RPMI8226 (cell line): Measurements from ENCODE around the gene SORBS2.
A peak's percentile ranks its signal among the peaks of the same experiment; 100 is the strongest.

ENCODE experiments used
- DNase-seq: peaks from one replicate; pipeline ENCODE4 v3.0.0-alpha.2; 2015

Gene SORBS2

GRCh38 chr4:185834778-185835177 lies 22.8 kb upstream of the SORBS2 start:
- DNase-seq: no peak

GRCh38 chr4:185834088-185834487 lies 22.1 kb upstream of the SORBS2 start:
- DNase-seq: no peak

- DNase-seq: no peak
These were observed 21.1 kb upstream of the SORBS2 start for GRCh38 chr4:185833055-185833598.

GRCh38 chr4:185831125-185831815 lies 19.3 kb upstream of the SORBS2 start:
- no peak for DNase-seq

GRCh38 chr4:185830263-185830994 lies 18.4 kb upstream of the SORBS2 start:
- no peak for DNase-seq

- no peak for DNase-seq
These were observed 14.4 kb upstream of the SORBS2 start for GRCh38 chr4:185826381-185826780.

- no peak for DNase-seq
These were observed 13.7 kb upstream of the SORBS2 start for GRCh38 chr4:185825737-185826136.

- no peak for DNase-seq
These were observed 10.8 kb upstream of the SORBS2 start for GRCh38 chr4:185822791-185823190.

- no peak for DNase-seq
These were observed 9.0 kb upstream of the SORBS2 start for GRCh38 chr4:185821029-185821419.

GRCh38 chr4:185820146-185821028 lies 8.4 kb upstream of the SORBS2 start:
- no peak for DNase-seq

GRCh38 chr4:185819144-185819543 lies 7.2 kb upstream of the SORBS2 start:
- no peak for DNase-seq

GRCh38 chr4:185817403-185817818 lies 5.4 kb upstream of the SORBS2 start:
- peak; percentile 27 for DNase-seq

GRCh38 chr4:185813133-185813532 lies 1.1 kb upstream of the SORBS2 start:
- DNase-seq: no peak

- no peak for DNase-seq
These were observed 1.1 kb downstream of the SORBS2 start for GRCh38 chr4:185810746-185811508.

- no peak for DNase-seq
These were observed 2.4 kb downstream of the SORBS2 start for GRCh38 chr4:185809533-185810071.

- DNase-seq: no peak
These were observed 2.9 kb downstream of the SORBS2 start for GRCh38 chr4:185809121-185809520.

GRCh38 chr4:185805979-185806378 lies 6.0 kb downstream of the SORBS2 start:
- no peak for DNase-seq

- DNase-seq: no peak
These were observed 6.7 kb downstream of the SORBS2 start for GRCh38 chr4:185805262-185805802.

GRCh38 chr4:185803022-185803421 lies 9.0 kb downstream of the SORBS2 start:
- DNase-seq: no peak

- DNase-seq: no peak
These were observed 10.5 kb downstream of the SORBS2 start for GRCh38 chr4:185801471-185801870.

- no peak for DNase-seq
These were observed 11.6 kb downstream of the SORBS2 start for GRCh38 chr4:185800266-185800945.
